Spleen (tissue), 11 donors: ENCODE results near the gene GLOD5. TPM values are rescaled to one million over a fixed set of nuclear protein-coding genes. Genes with fewer than 3 reads are reported as not detected.

ENCODE experiments used
- DNase-seq: peaks from one replicate; pipeline ENCODE4 v3.0.0-alpha.2; 2020
- H3K27ac ChIP-seq, 8 donors: fragments of 200-600 bp; sonication (generic) in 7 of 8; 1 replicate in 4 of 8; 2 replicates in 4 of 8; pipeline versions ENCODE4 v1.5.0 to v1.8.0; 2016 to 2021; ENCODE audit warnings: inconsistent platforms in 4 of 8, mild to moderate bottlenecking in 4 of 8, moderate library complexity in 1 of 8
- H3K27me3 ChIP-seq, 7 donors: fragments of 200-600 bp; sonication (generic) in 6 of 7; replicated peaks in 1 of 7; 1 replicate in 4 of 7; 2 replicates in 3 of 7; pipeline versions ENCODE4 v1.5.0 to v1.8.0; 2016 to 2021; ENCODE audit warnings: inconsistent platforms in 3 of 7, mild to moderate bottlenecking in 1 of 7
- H3K36me3 ChIP-seq, 6 donors: fragments of 200-600 bp; sonication (generic) in 5 of 6; 1 replicate in 4 of 6; 2 replicates in 2 of 6; pipeline versions ENCODE4 v1.5.0 to v1.8.0; 2016 to 2021; ENCODE audit warnings: inconsistent platforms in 2 of 6
- H3K4me1 ChIP-seq, 6 donors: fragments of 200-600 bp; sonication (generic) in 5 of 6; 1 replicate in 3 of 6; 2 replicates in 3 of 6; pipeline versions ENCODE4 v1.5.0 to v1.8.0; 2016 to 2021; ENCODE audit warnings: inconsistent platforms in 3 of 6
- H3K4me3 ChIP-seq, 8 donors: fragments of 200-600 bp; sonication (generic) in 7 of 8; 1 replicate in 4 of 8; 2 replicates in 4 of 8; pipeline versions ENCODE4 v1.5.0 to v1.8.0; 2016 to 2021; ENCODE audit warnings: inconsistent platforms in 4 of 8, mild to moderate bottlenecking in 4 of 8, moderate library complexity in 2 of 8
- H3K9me3 ChIP-seq, 8 donors: fragments of 200-600 bp; sonication (generic) in 7 of 8; 1 replicate in 4 of 8; 2 replicates in 4 of 8; pipeline versions ENCODE4 v1.5.0 to v1.8.0; 2016 to 2021; ENCODE audit warnings: inconsistent platforms in 4 of 8
- CTCF ChIP-seq, 11 experiments: fragments of 200-600 bp in 7 of 11; fragments of 450-650 bp in 4 of 11; sonication (generic) in 4 of 11; IDR thresholded peaks in 8 of 11; conservative IDR thresholded peaks in 3 of 11; 1 replicate in 7 of 11; 2 replicates in 4 of 11; pipeline versions ENCODE4 v1.4.0 to v1.8.0; 2016 to 2021; ENCODE audit warnings: antibody characterized with exemption in 11 of 11, inconsistent platforms in 4 of 11, mild to moderate bottlenecking in 1 of 11
- POLR2A ChIP-seq, 3 donors: fragments of 450-650 bp; IDR thresholded peaks; one replicate each; pipeline ENCODE4 v1.5.1; 2017; ENCODE audit warnings: antibody characterized with exemption in 3 of 3, mild to moderate bottlenecking in 1 of 3
- POLR2AphosphoS5 ChIP-seq, 3 donors: sonication (generic); formaldehyde crosslinking; IDR thresholded peaks; one replicate each; pipeline ENCODE4 v1.5.1; 2017; ENCODE audit warnings: antibody characterized with exemption in 3 of 3
- WGBS, 5 donors: extraction: QIAGEN DNeasy Blood & Tissue Kit in 3 of 5; methylation state at CpG; one replicate each; pipeline versions ENCODE4 v1.1.5 to v1.1.7; 2013 to 2018; 5-methylcytosine and 5-hydroxymethylcytosine counted together
- intact Hi-C: fragments of 100-400 bp; cut with DNase I; formaldehyde crosslinking; loops from one replicate; pipeline ENCODE4 v1.15.0; 2023; ENCODE audit warnings: low total_unique reads
- polyA plus RNA-seq, 3 donors: library from polyadenylated mRNA; stranded (reverse); fragments of 200-250 nt; gene quantifications; one replicate each; pipeline ENCODE4 v1.2.1, GENCODE V29; 2013
- total RNA-seq, 7 donors: library from RNA; depleted of rRNA in 3 of 7; stranded (reverse); fragments of >200 nt in 3 of 7; fragmentation: NEBNext Ultra II Directional in 4 of 7; extraction: Animal tissue kit (Norgen Biotek cat#: 25700) in 4 of 7; gene quantifications; one replicate each; pipeline versions ENCODE4 v1.1.0 to v1.2.1, GENCODE V29; 2016 to 2021
- donor health status: healthy with polysubstance abuse.
- donor health status: DM: no; HTN: no; CAD: no; lungs with moderate emphysema.
- donor health status: DM: no; HTN: no; CAD: no.
- donor health status: Bipolar disorder and iron deficiency.
- donor health status: healthy.
- donor health status: DM: no; HTN: no; CAD: no.
- donor health status: DM: yes; HTN: yes; CAD: no.

GLOD5 gene
- total and polyA plus RNA-seq, 10 donors, result not detected

GRCh38 chrX:48751343-48751742 is 10.2 kb upstream of the GLOD5 start:
- intact Hi-C loops, result no loop called here
- TF ChIP-seq POLR2A (IDR thresholded peaks at IDR 0.05) (no peak), POLR2AphosphoS5 (IDR thresholded peaks at IDR 0.05) (no peak), CTCF (IDR thresholded peaks at IDR 0.05 in 8 of 11, conservative IDR thresholded peaks at IDR 0.05 in 3 of 11) (no peak)
- peaks cover 0 to 5% (median 0%) of the 10 kb centered on the region in 7 donors for H3K27me3 ChIP-seq
- 61 to 78% (median 72%) methylated on average over 3 of the region's 3 CpGs for WGBS, 5 donors
- no peaks in the 10 kb centered on the region for H3K36me3 ChIP-seq
- H3K4me3 ChIP-seq, result no peak overlapping the region
- no peak for DNase-seq
- no peak overlapping the region for H3K27ac ChIP-seq
- H3K4me1 ChIP-seq, result no peaks in the 10 kb centered on the region
- H3K9me3 ChIP-seq, result no peaks in the 10 kb centered on the region

GRCh38 chrX:48752498-48752897 is 9.0 kb upstream of the GLOD5 start:
- Histone ChIP-seq H3K36me3 (no peaks in the 10 kb centered on the region), H3K27me3 (peaks cover 0 to 5% (median 0%) of the 10 kb centered on the region in 7 donors), H3K4me3 (no peak overlapping the region), H3K27ac (no peak overlapping the region), H3K9me3 (no peaks in the 10 kb centered on the region), H3K4me1 (no peaks in the 10 kb centered on the region)
- TF ChIP-seq POLR2AphosphoS5 (IDR thresholded peaks at IDR 0.05), result no peak
- TF ChIP-seq CTCF (IDR thresholded peaks at IDR 0.05 in 8 of 11, conservative IDR thresholded peaks at IDR 0.05 in 3 of 11), result no peak
- TF ChIP-seq POLR2A (IDR thresholded peaks at IDR 0.05), result no peak
- 67 to 85% (median 79%) methylated on average over 4 to 7 of the region's 7 CpGs for WGBS, 5 donors
- intact Hi-C loops, result no loop called here
- DNase-seq, result no peak

- Histone ChIP-seq H3K4me1 (no peaks in the 10 kb centered on the region), H3K4me3 (no peak overlapping the region), H3K36me3 (no peaks in the 10 kb centered on the region), H3K27ac (no peak overlapping the region), H3K27me3 (peaks cover 0 to 5% (median 0%) of the 10 kb centered on the region in 7 donors), H3K9me3 (no peaks in the 10 kb centered on the region)
- TF ChIP-seq CTCF (IDR thresholded peaks at IDR 0.05 in 8 of 11, conservative IDR thresholded peaks at IDR 0.05 in 3 of 11) (no peak), POLR2A (IDR thresholded peaks at IDR 0.05) (no peak), POLR2AphosphoS5 (IDR thresholded peaks at IDR 0.05) (no peak)
- DNase-seq, result no peak
- intact Hi-C loops, result no loop called here
- 58 to 86% (median 80%) methylated on average over 4 to 8 of the region's 8 CpGs for WGBS, 5 donors
These were observed 7.8 kb upstream of the GLOD5 start for GRCh38 chrX:48753708-48754228.

- 67 to 92% (median 78%) methylated on average over 2 to 8 of the region's 8 CpGs for WGBS, 5 donors
- peaks cover 0 to 5% (median 0%) of the 10 kb centered on the region in 7 donors for H3K27me3 ChIP-seq
- H3K9me3 ChIP-seq, result no peaks in the 10 kb centered on the region
- no peak overlapping the region for H3K4me3 ChIP-seq
- TF ChIP-seq POLR2AphosphoS5 (IDR thresholded peaks at IDR 0.05) (no peak), CTCF (IDR thresholded peaks at IDR 0.05 in 8 of 11, conservative IDR thresholded peaks at IDR 0.05 in 3 of 11) (no peak)
- intact Hi-C loops, result no loop called here
- H3K27ac ChIP-seq, result no peak overlapping the region
- DNase-seq, result no peak
- no peaks in the 10 kb centered on the region for H3K36me3 ChIP-seq
- no peaks in the 10 kb centered on the region for H3K4me1 ChIP-seq
These were observed 7.3 kb upstream of the GLOD5 start for GRCh38 chrX:48754238-48754637.
